ENCODE measurements around the gene IGF1R. TPM values are rescaled to one million over a fixed set of nuclear protein-coding genes. Genes with fewer than 3 reads are reported as not detected.
"Not testable (repeated sequence)": the region's sequence is repeated elsewhere in the genome, so short reads cannot be mapped to it uniquely, and the experiment has no call there.

IGF1R gene
- total RNA-seq, 1 donor from 2014 or later, result 145 TPM

DNA sequence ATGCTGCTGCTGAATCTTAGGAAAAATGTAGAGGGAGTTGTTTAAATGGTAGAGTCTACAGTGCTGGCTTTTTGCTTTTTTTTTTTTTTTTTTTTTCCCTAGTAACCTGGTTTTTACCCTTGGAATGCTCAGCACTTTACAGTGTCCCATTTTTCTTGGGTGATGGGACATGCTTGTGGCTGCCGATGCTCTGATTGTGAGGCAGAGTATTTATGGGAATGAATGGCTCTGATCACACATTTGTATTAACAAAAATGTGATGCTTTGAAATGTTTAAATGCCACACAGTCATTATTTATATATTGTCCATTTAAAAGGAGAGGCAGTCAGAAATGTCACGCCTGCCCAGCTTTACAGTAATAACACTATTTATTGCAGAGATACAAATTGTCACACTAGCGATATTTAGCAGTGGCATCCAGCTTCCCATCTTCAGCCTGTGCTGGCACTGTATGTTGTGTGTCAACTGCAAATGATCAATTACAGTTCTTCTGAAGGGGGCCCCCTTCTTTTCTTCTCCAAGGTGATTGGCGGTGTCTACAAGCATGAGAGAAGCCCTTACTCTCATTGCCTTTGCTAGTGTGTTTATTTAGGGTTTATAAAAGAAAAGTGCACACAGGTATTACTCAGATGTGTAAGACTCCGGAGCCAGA, 30.9 kb upstream of the IGF1R start:
- Mint-ChIP-seq H3K36me3 (ENCODE audit: unreplicated experiment) (no peaks in the 10 kb centered on the region), H3K27me3 (ENCODE audit: unreplicated experiment) (no peaks in the 10 kb centered on the region), H3K4me1 (ENCODE audit: low read depth, unreplicated experiment) (peaks cover 2% of the 10 kb centered on the region), H3K4me3 (ENCODE audit: unreplicated experiment) (no peak overlapping the region), H3K9me3 (ENCODE audit: unreplicated experiment) (no peaks in the 10 kb centered on the region), H3K27ac (ENCODE audit: unreplicated experiment) (no peak overlapping the region)
- no peak for DNase-seq
- TF ChIP-seq, protein P1, sequence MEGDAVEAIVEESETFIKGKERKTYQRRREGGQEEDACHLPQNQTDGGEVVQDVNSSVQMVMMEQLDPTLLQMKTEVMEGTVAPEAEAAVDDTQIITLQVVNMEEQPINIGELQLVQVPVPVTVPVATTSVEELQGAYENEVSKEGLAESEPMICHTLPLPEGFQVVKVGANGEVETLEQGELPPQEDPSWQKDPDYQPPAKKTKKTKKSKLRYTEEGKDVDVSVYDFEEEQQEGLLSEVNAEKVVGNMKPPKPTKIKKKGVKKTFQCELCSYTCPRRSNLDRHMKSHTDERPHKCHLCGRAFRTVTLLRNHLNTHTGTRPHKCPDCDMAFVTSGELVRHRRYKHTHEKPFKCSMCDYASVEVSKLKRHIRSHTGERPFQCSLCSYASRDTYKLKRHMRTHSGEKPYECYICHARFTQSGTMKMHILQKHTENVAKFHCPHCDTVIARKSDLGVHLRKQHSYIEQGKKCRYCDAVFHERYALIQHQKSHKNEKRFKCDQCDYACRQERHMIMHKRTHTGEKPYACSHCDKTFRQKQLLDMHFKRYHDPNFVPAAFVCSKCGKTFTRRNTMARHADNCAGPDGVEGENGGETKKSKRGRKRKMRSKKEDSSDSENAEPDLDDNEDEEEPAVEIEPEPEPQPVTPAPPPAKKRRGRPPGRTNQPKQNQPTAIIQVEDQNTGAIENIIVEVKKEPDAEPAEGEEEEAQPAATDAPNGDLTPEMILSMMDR (IDR thresholded peaks at IDR 0.05; ENCODE audit: partially characterized antibody, unreplicated experiment), result no peak

GRCh38 chr15:98618576-98618975, 29.8 kb upstream of the IGF1R start:
- H3K4me3 Mint-ChIP-seq (ENCODE audit: unreplicated experiment); H3K9me3 Mint-ChIP-seq (ENCODE audit: unreplicated experiment); DNase-seq; H3K27me3 Mint-ChIP-seq (ENCODE audit: unreplicated experiment); H3K27ac Mint-ChIP-seq (ENCODE audit: unreplicated experiment); H3K4me1 Mint-ChIP-seq (ENCODE audit: low read depth, unreplicated experiment); H3K36me3 Mint-ChIP-seq (ENCODE audit: unreplicated experiment): not testable (repeated sequence)

- no peak overlapping the region for H3K27ac Mint-ChIP-seq (ENCODE audit: unreplicated experiment)
- H3K9me3 Mint-ChIP-seq (ENCODE audit: unreplicated experiment), result no peaks in the 10 kb centered on the region
- no peak for DNase-seq
- H3K4me1 Mint-ChIP-seq (ENCODE audit: low read depth, unreplicated experiment), result peaks cover 2% of the 10 kb centered on the region
- TF ChIP-seq, protein P1 (IDR thresholded peaks at IDR 0.05; ENCODE audit: partially characterized antibody, unreplicated experiment), result no peak
- no peaks in the 10 kb centered on the region for H3K36me3 Mint-ChIP-seq (ENCODE audit: unreplicated experiment)
- H3K27me3 Mint-ChIP-seq (ENCODE audit: unreplicated experiment), result no peaks in the 10 kb centered on the region
- H3K4me3 Mint-ChIP-seq (ENCODE audit: unreplicated experiment), result no peak overlapping the region
These were observed 28.3 kb upstream of the IGF1R start for GRCh38 chr15:98620020-98620419.

DNA sequence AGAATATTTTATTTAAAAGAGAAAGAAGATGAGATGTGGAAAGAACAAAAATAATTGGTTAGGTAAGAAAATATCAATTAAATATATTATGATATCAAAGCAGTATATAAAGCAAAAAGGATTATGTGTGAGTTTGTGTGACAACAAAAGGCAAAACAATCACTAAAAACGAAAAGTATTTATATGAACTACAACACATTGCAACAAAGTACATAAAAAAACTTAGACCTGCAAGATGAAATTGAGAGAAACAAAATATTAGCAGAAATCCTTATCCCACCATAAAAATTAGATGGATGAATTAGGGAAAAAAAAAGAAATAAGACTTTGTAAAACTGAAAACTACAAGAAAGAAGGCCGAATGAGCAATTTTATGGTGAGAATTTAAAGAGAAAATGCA, 27.3 kb upstream of the IGF1R start:
- Mint-ChIP-seq H3K4me3 (ENCODE audit: unreplicated experiment) (no peak overlapping the region), H3K27ac (ENCODE audit: unreplicated experiment) (no peak overlapping the region)

GRCh38 chr15:98625614-98626013, 22.7 kb upstream of the IGF1R start:
- Mint-ChIP-seq H3K27me3 (ENCODE audit: unreplicated experiment) (no peaks in the 10 kb centered on the region), H3K4me3 (ENCODE audit: unreplicated experiment) (no peak overlapping the region), H3K27ac (ENCODE audit: unreplicated experiment) (no peak overlapping the region), H3K9me3 (ENCODE audit: unreplicated experiment) (no peaks in the 10 kb centered on the region), H3K36me3 (ENCODE audit: unreplicated experiment) (no peaks in the 10 kb centered on the region), H3K4me1 (ENCODE audit: low read depth, unreplicated experiment) (no peaks in the 10 kb centered on the region)
- TF ChIP-seq, protein P1 (IDR thresholded peaks at IDR 0.05; ENCODE audit: partially characterized antibody, unreplicated experiment), result no peak
- no peak for DNase-seq

More for the DNA sequence above, 27.3 kb upstream of the IGF1R start:
- no peaks in the 10 kb centered on the region for H3K9me3 Mint-ChIP-seq (ENCODE audit: unreplicated experiment)
- no peak for DNase-seq
- H3K4me1 Mint-ChIP-seq (ENCODE audit: low read depth, unreplicated experiment), result peaks cover 2% of the 10 kb centered on the region
- H3K36me3 Mint-ChIP-seq (ENCODE audit: unreplicated experiment), result no peaks in the 10 kb centered on the region
- TF ChIP-seq, protein P1 (IDR thresholded peaks at IDR 0.05; ENCODE audit: partially characterized antibody, unreplicated experiment), result no peak
- H3K27me3 Mint-ChIP-seq (ENCODE audit: unreplicated experiment), result no peaks in the 10 kb centered on the region

Data from glutamatergic neuron (in vitro differentiated cells).